SK-N-MC (cell line): Measurements from ENCODE around the gene CABP5.

Source experiments
- EZH2 ChIP-seq: fragments of 200-600 bp; sonication (generic); IDR thresholded peaks from one replicate; pipeline ENCODE4 v1.6.1; 2017; ENCODE audit warnings: antibody characterized with exemption
- POLR2AphosphoS5 ChIP-seq: IDR thresholded peaks from 2 replicates; pipeline ENCODE4 v1.6.1; 2012; ENCODE audit warnings: mild to moderate bottlenecking, low read depth, low read length, borderline replicate concordance

DNA sequence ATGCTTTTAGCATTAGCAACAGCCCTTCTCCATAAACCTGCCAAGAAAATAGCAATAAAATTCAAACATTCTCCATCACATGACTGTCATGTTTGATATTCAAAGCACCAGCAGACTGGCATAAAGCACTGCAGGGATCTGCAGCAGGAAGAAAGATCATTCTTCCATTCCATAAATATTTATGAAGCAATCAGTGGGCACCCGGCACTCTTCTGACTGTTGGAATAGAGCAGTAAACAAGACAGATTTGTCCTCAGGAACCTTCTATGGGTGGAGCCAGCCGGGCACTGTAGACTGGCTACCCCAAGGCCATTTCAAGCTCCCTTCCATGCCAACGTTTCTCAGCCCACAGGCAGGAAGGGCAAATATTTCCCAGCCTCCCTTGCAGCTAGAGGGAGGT is 41.2 kb upstream of the CABP5 start:
- TF ChIP-seq POLR2AphosphoS5 (no peak), EZH2 (no peak)
